Measurements from ENCODE around the gene WDR49.

Gene WDR49

GRCh38 chr3:167572991-167573390, 80.8 kb downstream of the WDR49 start:
- Histone ChIP-seq H3K27ac (ENCODE audit: extremely low read depth, low read depth, low read length) (no peak overlapping the region), H3K4me3 (ENCODE audit: low read depth, low read length) (no peak overlapping the region), H3K4me1 (ENCODE audit: control insufficient read depth, insufficient read depth, low read length) (no peaks in the 10 kb centered on the region), H3K9me3 (ENCODE audit: control insufficient read depth, insufficient read depth, low read depth, low read length) (no peaks in the 10 kb centered on the region), H3K36me3 (ENCODE audit: control insufficient read depth in 2 of 2, insufficient read depth in 1 of 2, low read length in 2 of 2) (no peaks in the 10 kb centered on the region)
- ChIA-PET CTCF (no interaction called here), POLR2A (no interaction called here)
- TF ChIP-seq ZNF341 (tag by site-specific recombination; IDR thresholded peaks at IDR 0.05; ENCODE audit: low read depth) (peak; percentile 59), PRDM4 (tag by site-specific recombination; IDR thresholded peaks at IDR 0.05) (no peak), MEIS1 (CRISPR knock-in tag; IDR thresholded peaks at IDR 0.05; ENCODE audit: borderline replicate concordance) (no peak)

DNA sequence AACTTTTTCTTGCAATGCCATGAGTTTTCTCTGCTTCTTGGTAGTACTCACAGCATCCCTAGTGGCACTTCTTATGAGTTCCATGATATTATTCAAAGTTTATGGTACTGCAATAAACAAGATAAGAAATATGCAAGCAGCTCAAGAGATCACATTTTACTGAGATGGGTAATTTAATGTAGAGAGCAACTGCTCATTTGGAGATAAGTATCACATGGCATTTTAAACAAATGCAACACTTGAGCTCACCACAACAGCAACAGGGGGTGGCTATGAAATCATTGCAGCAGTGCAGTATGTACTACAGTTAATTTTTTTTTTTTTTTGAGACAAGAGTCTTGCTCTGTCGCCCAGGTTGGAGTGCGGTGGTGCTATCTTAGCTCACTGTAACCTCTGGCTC, 85.1 kb downstream of the WDR49 start:
- no peaks in the 10 kb centered on the region for H3K4me1 ChIP-seq (ENCODE audit: control insufficient read depth, insufficient read depth, low read length)
- ChIA-PET POLR2A (no interaction called here), CTCF (interaction anchor here (0.7 kb wide), 1 partner anchor 21 kb away, joined by 3 read pairs; no protein-coding TSS in a partner anchor)
- TF ChIP-seq OSR2 (tag by site-specific recombination; IDR thresholded peaks at IDR 0.05) (peak; percentile 23; the same call in 1 of the 2 replicates), ZIC2 (tag by site-specific recombination; IDR thresholded peaks at IDR 0.05) (peak; percentile 44), ZNF623 (tag by site-specific recombination; IDR thresholded peaks at IDR 0.05) (no peak), ZNF514 (tag by site-specific recombination; IDR thresholded peaks at IDR 0.05) (no peak), PRDM6 (tag by site-specific recombination; IDR thresholded peaks at IDR 0.05) (peak; percentile 83), ZNF843 (tag by site-specific recombination; IDR thresholded peaks at IDR 0.05) (0 out of 2 replicates have a peak, but pooled peaks have one; percentile 33), BCL11B (tag by site-specific recombination; IDR thresholded peaks at IDR 0.05; ENCODE audit: low read depth) (peak; percentile 53; the same call in 1 of the 2 replicates), ZNF621 (tag by site-specific recombination; IDR thresholded peaks at IDR 0.05) (no peak), ZSCAN30 (tag by site-specific recombination; IDR thresholded peaks at IDR 0.05) (peak; percentile 42; the same call in 1 of the 2 replicates), GLI2 (tag by site-specific recombination; IDR thresholded peaks at IDR 0.05; ENCODE audit: borderline replicate concordance, low read depth) (peak; percentile 62; the same call in 1 of the 2 replicates), ZNF624 (tag by site-specific recombination; IDR thresholded peaks at IDR 0.05) (no peak), SCRT2 (tag by site-specific recombination; IDR thresholded peaks at IDR 0.05) (peak; percentile 56), FEZF1 (tag by site-specific recombination; IDR thresholded peaks at IDR 0.05) (peak; percentile 96), ZNF394 (tag by site-specific recombination; IDR thresholded peaks at IDR 0.05; ENCODE audit: borderline replicate concordance) (no peak), ZNF202 (tag by site-specific recombination; IDR thresholded peaks at IDR 0.05; ENCODE audit: borderline replicate concordance) (no peak)
- TF ChIP-seq, protein P1, sequence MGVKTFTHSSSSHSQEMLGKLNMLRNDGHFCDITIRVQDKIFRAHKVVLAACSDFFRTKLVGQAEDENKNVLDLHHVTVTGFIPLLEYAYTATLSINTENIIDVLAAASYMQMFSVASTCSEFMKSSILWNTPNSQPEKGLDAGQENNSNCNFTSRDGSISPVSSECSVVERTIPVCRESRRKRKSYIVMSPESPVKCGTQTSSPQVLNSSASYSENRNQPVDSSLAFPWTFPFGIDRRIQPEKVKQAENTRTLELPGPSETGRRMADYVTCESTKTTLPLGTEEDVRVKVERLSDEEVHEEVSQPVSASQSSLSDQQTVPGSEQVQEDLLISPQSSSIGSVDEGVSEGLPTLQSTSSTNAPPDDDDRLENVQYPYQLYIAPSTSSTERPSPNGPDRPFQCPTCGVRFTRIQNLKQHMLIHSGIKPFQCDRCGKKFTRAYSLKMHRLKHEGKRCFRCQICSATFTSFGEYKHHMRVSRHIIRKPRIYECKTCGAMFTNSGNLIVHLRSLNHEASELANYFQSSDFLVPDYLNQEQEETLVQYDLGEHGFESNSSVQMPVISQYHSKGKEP (tag by site-specific recombination; IDR thresholded peaks at IDR 0.05) = peak; percentile 90
- TF ChIP-seq, protein P2, sequence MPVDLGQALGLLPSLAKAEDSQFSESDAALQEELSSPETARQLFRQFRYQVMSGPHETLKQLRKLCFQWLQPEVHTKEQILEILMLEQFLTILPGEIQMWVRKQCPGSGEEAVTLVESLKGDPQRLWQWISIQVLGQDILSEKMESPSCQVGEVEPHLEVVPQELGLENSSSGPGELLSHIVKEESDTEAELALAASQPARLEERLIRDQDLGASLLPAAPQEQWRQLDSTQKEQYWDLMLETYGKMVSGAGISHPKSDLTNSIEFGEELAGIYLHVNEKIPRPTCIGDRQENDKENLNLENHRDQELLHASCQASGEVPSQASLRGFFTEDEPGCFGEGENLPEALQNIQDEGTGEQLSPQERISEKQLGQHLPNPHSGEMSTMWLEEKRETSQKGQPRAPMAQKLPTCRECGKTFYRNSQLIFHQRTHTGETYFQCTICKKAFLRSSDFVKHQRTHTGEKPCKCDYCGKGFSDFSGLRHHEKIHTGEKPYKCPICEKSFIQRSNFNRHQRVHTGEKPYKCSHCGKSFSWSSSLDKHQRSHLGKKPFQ (tag by site-specific recombination; IDR thresholded peaks at IDR 0.05) = 0 out of 2 replicates have a peak, but pooled peaks have one; percentile 22
- H3K4me3 ChIP-seq (ENCODE audit: low read depth, low read length) = no peak overlapping the region
- no peak overlapping the region for H3K27ac ChIP-seq (ENCODE audit: extremely low read depth, low read depth, low read length)
- no peaks in the 10 kb centered on the region for H3K9me3 ChIP-seq (ENCODE audit: control insufficient read depth, insufficient read depth, low read depth, low read length)
- H3K36me3 ChIP-seq (ENCODE audit: control insufficient read depth in 2 of 2, insufficient read depth in 1 of 2, low read length in 2 of 2) = no peaks in the 10 kb centered on the region

Measured in HEK293 (cell line).